SK-N-SH treated with all-trans-retinoic acid at 6 μM for 48 hours (cell line): ENCODE measurements around the gene ASB10.

ENCODE experiments used
- ATAC-seq: fragments of 200-7000 bp; cut with Tn5 transposase; 3 replicates; pipeline ENCODE4 v1.9.1; 2020; ENCODE audit warnings: mild to moderate bottlenecking, moderate library complexity
- BACH2 ChIP-seq: fragments of 250-450 bp; sonication (Bioruptor Pico); IDR thresholded peaks from 2 replicates; pipeline ENCODE4 v1.9.0; 2021; ENCODE audit warnings: mild to moderate bottlenecking, borderline replicate concordance
- CSDC2 ChIP-seq: fragments of 250-450 bp; sonication (Bioruptor Pico); IDR thresholded peaks from 2 replicates; pipeline ENCODE4 v1.5.0; 2020; ENCODE audit warnings: mild to moderate bottlenecking, moderate library complexity
- ESRRG ChIP-seq: fragments of 250-450 bp; sonication (Bioruptor Pico); IDR thresholded peaks from 2 replicates; pipeline ENCODE4 v1.6.1; 2021; ENCODE audit warnings: mild to moderate bottlenecking
- GLIS3 ChIP-seq: fragments of 250-450 bp; sonication (Bioruptor Pico); IDR thresholded peaks from 2 replicates; pipeline ENCODE4 v1.5.0; 2020; ENCODE audit warnings: mild to moderate bottlenecking, moderate library complexity
- ISL1 ChIP-seq: fragments of 250-450 bp; sonication (Bioruptor Pico); IDR thresholded peaks from 2 replicates; pipeline ENCODE4 v2.1.2; 2022; ENCODE audit warnings: mild to moderate bottlenecking, moderate library complexity
- OSR1 ChIP-seq: fragments of 250-450 bp; sonication (Bioruptor Pico); IDR thresholded peaks from 2 replicates; pipeline ENCODE4 v1.8.0; 2022; ENCODE audit warnings: moderate library complexity, mild to moderate bottlenecking, inconsistent platforms
- PATZ1 ChIP-seq: fragments of 250-450 bp; sonication (Bioruptor Pico); IDR thresholded peaks from 2 replicates; pipeline ENCODE4 v1.8.0; 2020; ENCODE audit warnings: mild to moderate bottlenecking, moderate library complexity, borderline replicate concordance
- PPARA ChIP-seq: fragments of 250-450 bp; sonication (Bioruptor Pico); IDR thresholded peaks from 2 replicates; pipeline ENCODE4 v1.5.0; 2020; ENCODE audit warnings: mild to moderate bottlenecking, borderline replicate concordance
- RARB ChIP-seq: fragments of 250-450 bp; sonication (Bioruptor Pico); IDR thresholded peaks from 2 replicates; pipeline ENCODE4 v1.8.0; 2021; ENCODE audit warnings: mild to moderate bottlenecking, moderate library complexity
- SNAI2 ChIP-seq: fragments of 250-450 bp; sonication (Bioruptor Pico); IDR thresholded peaks from 2 replicates; pipeline ENCODE4 v1.5.0; 2020; ENCODE audit warnings: mild to moderate bottlenecking, moderate library complexity
- TCF4 ChIP-seq: fragments of 250-450 bp; sonication (Bioruptor Pico); IDR thresholded peaks from 2 replicates; pipeline ENCODE4 v1.8.0; 2021; ENCODE audit warnings: mild to moderate bottlenecking, moderate library complexity, borderline replicate concordance
- TOX ChIP-seq: fragments of 250-450 bp; sonication (Bioruptor Pico); IDR thresholded peaks from 2 replicates; pipeline ENCODE4 v1.8.0; 2021; ENCODE audit warnings: mild to moderate bottlenecking, moderate library complexity, borderline replicate concordance
- TSHZ2 ChIP-seq: fragments of 250-450 bp; sonication (Bioruptor Pico); IDR thresholded peaks from 2 replicates; pipeline ENCODE4 v1.5.0; 2020; ENCODE audit warnings: mild to moderate bottlenecking, moderate library complexity
- ZC3H10 ChIP-seq: fragments of 250-450 bp; sonication (Bioruptor Pico); IDR thresholded peaks from 2 replicates; pipeline ENCODE4 v1.5.1; 2021; ENCODE audit warnings: mild to moderate bottlenecking, moderate library complexity
- ZFP3 ChIP-seq: fragments of 250-450 bp; sonication (Bioruptor Pico); IDR thresholded peaks from 2 replicates; pipeline ENCODE4 v1.5.0; 2020; ENCODE audit warnings: mild to moderate bottlenecking, moderate library complexity
- ZFP30 ChIP-seq: fragments of 450-650 bp; formaldehyde crosslinking; IDR thresholded peaks from 2 replicates; pipeline ENCODE4 v1.5.0; 2022; ENCODE audit warnings: mild to moderate bottlenecking, moderate library complexity
- ZNF565 ChIP-seq: fragments of 450-650 bp; formaldehyde crosslinking; conservative IDR thresholded peaks from 2 replicates; pipeline ENCODE4 v1.5.0; 2020; ENCODE audit warnings: low read depth, mild to moderate bottlenecking, moderate library complexity
- ZNF70 ChIP-seq: fragments of 450-650 bp; formaldehyde crosslinking; IDR thresholded peaks from 2 replicates; pipeline ENCODE4 v1.5.0; 2020; ENCODE audit warnings: mild to moderate bottlenecking, moderate library complexity
- ZNF8 ChIP-seq: fragments of 450-650 bp; formaldehyde crosslinking; IDR thresholded peaks from 2 replicates; pipeline ENCODE4 v1.5.0; 2020; ENCODE audit warnings: mild to moderate bottlenecking, moderate library complexity
- TF ChIP-seq, protein P1 (sequence below): fragments of 250-450 bp; sonication (Bioruptor Pico); IDR thresholded peaks from 2 replicates; pipeline ENCODE4 v1.5.1; 2021; ENCODE audit warnings: mild to moderate bottlenecking, moderate library complexity
- TF ChIP-seq, protein P2 (sequence below): fragments of 250-450 bp; sonication (Bioruptor Pico); IDR thresholded peaks from 2 replicates; pipeline ENCODE4 v1.5.1; 2020; ENCODE audit warnings: low read depth, mild to moderate bottlenecking, moderate library complexity

The ASB10 gene

GRCh38 chr7:151215396-151215795, 28.3 kb upstream of the ASB10 start:
- ATAC-seq = no peak
- TF ChIP-seq GLIS3 (CRISPR knock-in tag) (no peak), TOX (CRISPR knock-in tag) (no peak), ZFP30 (CRISPR knock-in tag) (no peak), TCF4 (no peak), ZC3H10 (CRISPR knock-in tag) (no peak), ISL1 (CRISPR knock-in tag) (no peak)
- TF ChIP-seq, protein P1, sequence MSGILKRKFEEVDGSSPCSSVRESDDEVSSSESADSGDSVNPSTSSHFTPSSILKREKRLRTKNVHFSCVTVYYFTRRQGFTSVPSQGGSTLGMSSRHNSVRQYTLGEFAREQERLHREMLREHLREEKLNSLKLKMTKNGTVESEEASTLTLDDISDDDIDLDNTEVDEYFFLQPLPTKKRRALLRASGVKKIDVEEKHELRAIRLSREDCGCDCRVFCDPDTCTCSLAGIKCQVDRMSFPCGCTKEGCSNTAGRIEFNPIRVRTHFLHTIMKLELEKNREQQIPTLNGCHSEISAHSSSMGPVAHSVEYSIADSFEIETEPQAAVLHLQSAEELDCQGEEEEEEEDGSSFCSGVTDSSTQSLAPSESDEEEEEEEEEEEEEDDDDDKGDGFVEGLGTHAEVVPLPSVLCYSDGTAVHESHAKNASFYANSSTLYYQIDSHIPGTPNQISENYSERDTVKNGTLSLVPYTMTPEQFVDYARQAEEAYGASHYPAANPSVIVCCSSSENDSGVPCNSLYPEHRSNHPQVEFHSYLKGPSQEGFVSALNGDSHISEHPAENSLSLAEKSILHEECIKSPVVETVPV (CRISPR knock-in tag) = no peak

DNA sequence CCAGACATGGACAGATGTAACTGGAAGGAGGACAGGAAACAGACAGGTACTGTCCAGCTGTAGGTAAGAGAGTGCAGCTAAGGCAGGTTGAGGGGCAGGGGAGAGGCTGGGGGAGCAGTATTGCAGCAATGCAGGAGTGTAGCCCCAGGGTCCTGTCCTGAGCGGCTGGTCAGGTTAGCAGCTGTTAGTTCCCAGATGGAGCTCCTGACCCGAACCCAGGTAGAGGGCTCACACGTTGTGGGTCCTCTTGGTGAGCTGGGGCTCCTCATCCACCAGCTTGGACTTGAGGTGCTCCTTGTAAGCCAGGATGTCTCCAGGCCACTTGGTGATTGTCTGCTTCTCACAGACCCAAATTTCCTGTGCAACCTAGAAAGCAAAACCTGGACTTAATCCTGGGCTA, 26.8 kb upstream of the ASB10 start:
- no peak for TF ChIP-seq ZC3H10 (CRISPR knock-in tag)
- no peak for TF ChIP-seq PPARA
- no peak for TF ChIP-seq ZNF565 (CRISPR knock-in tag)
- TF ChIP-seq, protein P2, sequence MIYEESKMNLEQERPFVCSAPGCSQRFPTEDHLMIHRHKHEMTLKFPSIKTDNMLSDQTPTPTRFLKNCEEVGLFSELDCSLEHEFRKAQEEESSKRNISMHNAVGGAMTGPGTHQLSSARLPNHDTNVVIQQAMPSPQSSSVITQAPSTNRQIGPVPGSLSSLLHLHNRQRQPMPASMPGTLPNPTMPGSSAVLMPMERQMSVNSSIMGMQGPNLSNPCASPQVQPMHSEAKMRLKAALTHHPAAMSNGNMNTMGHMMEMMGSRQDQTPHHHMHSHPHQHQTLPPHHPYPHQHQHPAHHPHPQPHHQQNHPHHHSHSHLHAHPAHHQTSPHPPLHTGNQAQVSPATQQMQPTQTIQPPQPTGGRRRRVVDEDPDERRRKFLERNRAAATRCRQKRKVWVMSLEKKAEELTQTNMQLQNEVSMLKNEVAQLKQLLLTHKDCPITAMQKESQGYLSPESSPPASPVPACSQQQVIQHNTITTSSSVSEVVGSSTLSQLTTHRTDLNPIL (CRISPR knock-in tag) = no peak
- no peak for TF ChIP-seq BACH2
- TF ChIP-seq, protein P1 (CRISPR knock-in tag) = no peak
- TF ChIP-seq ZNF70 = no peak
- no peak for TF ChIP-seq ZFP30 (CRISPR knock-in tag)
- TF ChIP-seq ISL1 (CRISPR knock-in tag) = no peak
- TF ChIP-seq CSDC2 (CRISPR knock-in tag) = no peak
- TF ChIP-seq RARB = no peak
- no peak for TF ChIP-seq OSR1
- TF ChIP-seq ZFP3 (CRISPR knock-in tag) = no peak
- TF ChIP-seq SNAI2 (CRISPR knock-in tag) = no peak
- TF ChIP-seq ZNF8 = no peak
- TF ChIP-seq TSHZ2 (CRISPR knock-in tag) = no peak
- TF ChIP-seq ESRRG (CRISPR knock-in tag) = no peak
- ATAC-seq = no peak

DNA sequence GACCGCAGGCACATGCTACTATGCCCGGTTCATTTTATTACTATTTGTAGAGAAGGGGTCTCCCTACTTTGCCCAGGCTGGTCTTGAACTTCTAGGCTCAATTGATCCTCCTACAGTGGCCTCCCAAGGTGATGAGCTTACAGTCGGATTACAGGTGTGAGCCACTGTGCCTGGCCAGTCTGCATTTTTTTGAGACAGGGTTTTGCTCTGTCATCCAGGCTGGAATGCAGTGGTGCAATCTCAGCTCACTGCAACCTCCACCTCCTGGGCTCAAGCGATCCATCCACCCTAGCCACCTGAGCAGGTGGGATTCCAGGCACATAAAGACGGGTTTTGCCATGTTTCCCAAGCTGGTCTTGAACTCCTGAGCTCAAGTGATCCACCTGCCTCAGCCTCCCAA, 25.6 kb upstream of the ASB10 start:
- ATAC-seq = no peak
- TF ChIP-seq ZFP30 (CRISPR knock-in tag) (no peak), TCF4 (no peak), ZNF565 (CRISPR knock-in tag) (no peak), PATZ1 (CRISPR knock-in tag) (no peak), ZNF70 (no peak), OSR1 (no peak), TSHZ2 (CRISPR knock-in tag) (no peak), BACH2 (no peak), GLIS3 (CRISPR knock-in tag) (no peak), PPARA (no peak)
- TF ChIP-seq, protein P2 (CRISPR knock-in tag) = no peak
- TF ChIP-seq, protein P1 (CRISPR knock-in tag) = no peak
